GM12874 (cell line): ENCODE data around the gene CAMK4.

Experiments used
- CTCF ChIP-seq: IDR thresholded peaks from 2 replicates; pipeline ENCODE4 v1.5.1; 2011; ENCODE audit warnings: low read depth, mild to moderate bottlenecking, control low read depth, low read length, moderate library complexity; ENCODE audit not compliant: insufficient read depth

The CAMK4 gene

DNA sequence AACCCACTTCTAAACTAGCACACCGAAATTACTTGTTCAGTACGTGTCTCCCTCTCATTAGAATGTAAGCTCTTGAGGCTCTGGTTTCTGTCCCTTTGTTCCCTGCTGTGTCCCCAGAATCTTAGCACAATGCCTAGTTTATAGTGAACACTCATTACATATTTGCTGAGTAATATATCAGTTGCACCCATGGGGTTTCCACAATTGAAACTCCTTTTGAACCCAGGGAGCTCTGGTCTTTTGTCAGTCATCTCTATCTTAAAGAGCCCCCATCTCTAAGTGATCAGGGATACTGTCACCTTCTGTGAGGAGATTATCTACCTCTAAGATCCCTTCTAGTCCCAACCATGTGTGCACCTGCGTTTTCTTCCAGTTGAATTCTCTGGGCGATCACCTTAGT, 12.8 kb downstream of the CAMK4 start:
- TF ChIP-seq CTCF, result no peak

GRCh38 chr5:111237470-111237869, 13.3 kb downstream of the CAMK4 start:
- TF ChIP-seq CTCF, result no peak

DNA sequence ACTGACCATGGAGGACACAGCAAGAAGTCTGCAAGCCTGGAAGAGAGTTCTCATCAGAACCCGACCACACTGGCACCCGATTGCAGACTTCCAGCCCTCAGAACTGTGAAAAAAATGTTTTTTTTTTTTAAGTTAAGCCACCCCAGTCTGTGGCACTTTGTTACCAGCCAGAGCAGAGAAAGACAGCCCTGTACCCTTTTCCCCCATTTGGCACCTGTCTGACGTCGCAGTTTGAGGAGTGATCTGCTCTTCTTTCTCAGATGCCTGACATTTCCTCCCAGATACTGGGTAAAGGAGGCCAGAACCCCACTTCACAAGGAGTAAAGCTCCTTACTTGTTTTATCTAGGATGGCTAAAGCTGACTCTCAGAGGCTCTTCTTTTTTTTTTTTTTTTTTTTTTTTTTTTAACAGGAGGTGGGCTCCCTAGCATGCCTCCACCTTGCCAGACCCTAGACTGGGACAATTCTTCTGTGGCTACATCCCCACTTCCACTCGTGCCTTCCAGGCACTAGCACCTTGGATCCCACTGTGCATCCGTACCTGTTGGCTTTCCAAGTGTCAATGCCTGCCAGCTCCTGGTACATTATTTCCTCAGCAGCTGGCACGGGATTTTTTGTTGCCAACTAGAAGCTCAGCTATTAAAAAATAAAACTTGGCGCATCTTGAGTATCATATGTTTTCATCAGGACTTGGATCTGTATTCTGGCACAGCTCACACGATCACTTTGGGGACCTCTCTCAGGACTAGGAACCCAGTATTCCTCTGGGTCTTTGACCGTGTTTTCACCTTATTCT, 14.4 kb downstream of the CAMK4 start:
- TF ChIP-seq CTCF, result no peak

DNA sequence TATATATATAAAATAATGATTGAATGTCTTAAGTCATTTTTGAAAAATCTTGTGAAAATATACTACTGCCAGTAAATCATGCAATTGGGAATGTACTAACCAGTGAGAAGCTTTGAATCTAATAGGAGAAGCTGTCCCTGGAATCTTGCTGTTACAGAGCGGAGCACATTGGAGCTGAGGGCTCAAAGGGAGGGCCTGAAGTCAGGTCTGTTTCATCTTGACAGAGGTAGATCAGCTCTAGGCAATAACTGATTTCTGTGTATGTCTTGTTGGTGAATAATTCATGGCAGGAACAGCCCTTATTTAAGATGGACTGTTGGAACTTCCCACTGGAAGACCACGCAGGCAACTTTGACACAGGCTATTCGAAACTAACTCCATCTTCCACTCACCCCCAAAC, 17.5 kb downstream of the CAMK4 start:
- TF ChIP-seq CTCF, result no peak

DNA sequence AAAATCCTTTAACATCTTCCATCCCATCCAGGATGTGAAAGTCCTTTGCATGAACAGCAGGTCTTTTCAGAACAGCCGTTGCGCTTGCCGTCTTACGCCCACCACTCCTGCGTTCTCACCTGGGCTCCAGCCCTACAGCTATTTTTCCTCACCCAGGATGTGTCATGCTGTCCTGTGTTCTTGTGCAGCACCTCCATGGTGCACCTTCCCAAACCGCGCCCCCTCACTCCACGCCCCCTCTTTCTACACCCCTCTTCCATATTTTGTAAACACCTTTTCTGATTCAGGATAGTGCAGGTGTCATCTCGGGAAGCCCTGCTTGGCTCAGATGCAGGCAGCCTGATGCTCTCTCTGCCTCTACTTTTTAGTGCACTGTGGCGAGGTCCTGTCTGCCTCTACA, 18.4 kb downstream of the CAMK4 start:
- no peak for TF ChIP-seq CTCF

DNA sequence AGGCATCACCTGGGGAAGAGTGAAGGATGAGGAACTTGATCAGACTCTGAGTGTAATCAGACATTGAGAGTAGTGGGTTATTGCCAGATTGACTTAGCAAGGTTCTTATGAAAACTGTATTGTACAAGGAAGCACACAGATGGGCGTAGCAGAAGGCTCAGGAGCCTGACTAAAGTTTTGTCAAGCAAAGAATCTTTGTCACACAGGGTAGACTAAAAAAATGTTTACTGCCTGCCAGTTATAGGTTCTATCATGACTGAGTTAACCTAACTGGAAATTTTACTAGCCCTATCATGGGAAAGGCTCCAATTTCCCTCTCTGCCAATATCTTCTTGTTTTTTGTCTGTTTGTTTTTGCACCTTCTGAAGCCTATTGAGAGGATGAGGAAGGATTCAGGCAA, 19.1 kb downstream of the CAMK4 start:
- TF ChIP-seq CTCF, result no peak

DNA sequence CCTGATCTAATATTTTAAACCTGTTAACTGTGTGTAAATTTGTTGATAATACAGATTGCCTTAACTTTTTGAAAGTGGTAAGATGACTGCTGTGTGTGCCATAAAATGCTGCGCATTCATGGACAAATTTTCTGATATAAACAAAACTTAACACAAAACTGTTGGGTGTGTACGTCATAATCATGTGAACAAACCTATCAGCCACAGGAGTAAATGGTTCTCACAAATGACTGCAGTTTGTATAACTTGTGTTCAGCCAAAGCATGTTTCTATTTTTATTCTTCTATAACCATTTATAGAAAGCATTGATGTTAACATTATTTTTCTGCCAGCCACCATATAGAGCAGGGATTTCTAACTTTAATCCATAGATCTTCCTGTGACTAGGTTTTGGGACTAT, 21.5 kb downstream of the CAMK4 start:
- TF ChIP-seq CTCF, result no peak
